GM19438 (cell line): ENCODE measurements around the gene DNAJC18.

Source experiments
- ATAC-seq: cut with Tn5 transposase; IDR thresholded peaks from one replicate; pipeline ENCODE4 v1.9.1; 2021; ENCODE audit warnings: low read depth; ENCODE audit not compliant: unreplicated experiment

The DNAJC18 gene

GRCh38 chr5:139374909-139375308 is 64.4 kb downstream of the DNAJC18 start:
- no peak for ATAC-seq

GRCh38 chr5:139371482-139372435 is 67.6 kb downstream of the DNAJC18 start:
- ATAC-seq, result no peak

GRCh38 chr5:139369181-139369580 is 70.1 kb downstream of the DNAJC18 start:
- no peak for ATAC-seq

- no peak for ATAC-seq
These were observed 70.7 kb downstream of the DNAJC18 start for GRCh38 chr5:139368613-139369012.

GRCh38 chr5:139364466-139364865 is 74.9 kb downstream of the DNAJC18 start:
- ATAC-seq, result no peak

- no peak for ATAC-seq
These were observed 75.4 kb downstream of the DNAJC18 start for GRCh38 chr5:139363937-139364336.

GRCh38 chr5:139361835-139362429 is 77.4 kb downstream of the DNAJC18 start:
- ATAC-seq, result no peak

- ATAC-seq, result no peak
These were observed 78.9 kb downstream of the DNAJC18 start for GRCh38 chr5:139360384-139360783.
